Measurements from ENCODE around the gene NHEJ1.

Gene NHEJ1

DNA sequence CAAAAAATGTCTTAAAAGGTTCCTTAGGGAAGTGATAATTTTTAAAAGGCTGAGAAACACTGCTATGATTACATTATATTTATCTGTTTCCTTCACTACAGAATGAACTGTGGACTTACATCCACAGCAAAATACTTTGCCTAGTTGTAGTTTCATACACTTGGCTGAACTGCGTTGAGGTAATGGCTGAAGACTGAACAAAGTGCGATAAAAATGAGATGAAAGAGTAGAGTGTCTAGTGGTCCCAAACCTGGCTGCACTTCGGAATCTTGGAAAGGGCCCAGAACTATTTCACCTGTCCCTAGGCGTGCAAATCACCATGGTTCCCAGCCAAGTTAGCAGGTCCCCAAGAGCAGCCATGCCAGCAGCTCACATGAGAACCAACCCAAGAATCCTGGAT is 81.7 kb downstream of the NHEJ1 start:
- Histone ChIP-seq H3K27me3 (ENCODE audit: low read length) (no peaks in the 10 kb centered on the region), H3K4me2 (ENCODE audit: low read depth, low read length, poor library complexity, severe bottlenecking) (no peak overlapping the region), H3K9ac (ENCODE audit: low read length) (no peak overlapping the region), H4K20me1 (ENCODE audit: low read depth, low read length) (no peaks in the 10 kb centered on the region), H3K36me3 (ENCODE audit: low read length) (no peaks in the 10 kb centered on the region), H3K27ac (ENCODE audit: low read depth, low read length) (no peak overlapping the region), H3K9me3 (ENCODE audit: insufficient read depth, low read length) (no peaks in the 10 kb centered on the region), H3F3A (ENCODE audit: insufficient read depth) (no peaks in the 10 kb centered on the region), H3K79me2 (ENCODE audit: insufficient read depth, low read length) (no peaks in the 10 kb centered on the region), H3K9me2 (replicated peaks; ENCODE audit: insufficient read depth, low read length) (no peaks in the 10 kb centered on the region), H2AFZ (ENCODE audit: low read depth, low read length, severe bottlenecking) (no peak overlapping the region), H3K4me3 (ENCODE audit: insufficient read depth, low read length, poor library complexity, severe bottlenecking) (no peak overlapping the region)
- TF ChIP-seq EZH2phosphoT487 (conservative IDR thresholded peaks at IDR 0.05; ENCODE audit: low read length), result no peak
- TF ChIP-seq, protein P1, sequence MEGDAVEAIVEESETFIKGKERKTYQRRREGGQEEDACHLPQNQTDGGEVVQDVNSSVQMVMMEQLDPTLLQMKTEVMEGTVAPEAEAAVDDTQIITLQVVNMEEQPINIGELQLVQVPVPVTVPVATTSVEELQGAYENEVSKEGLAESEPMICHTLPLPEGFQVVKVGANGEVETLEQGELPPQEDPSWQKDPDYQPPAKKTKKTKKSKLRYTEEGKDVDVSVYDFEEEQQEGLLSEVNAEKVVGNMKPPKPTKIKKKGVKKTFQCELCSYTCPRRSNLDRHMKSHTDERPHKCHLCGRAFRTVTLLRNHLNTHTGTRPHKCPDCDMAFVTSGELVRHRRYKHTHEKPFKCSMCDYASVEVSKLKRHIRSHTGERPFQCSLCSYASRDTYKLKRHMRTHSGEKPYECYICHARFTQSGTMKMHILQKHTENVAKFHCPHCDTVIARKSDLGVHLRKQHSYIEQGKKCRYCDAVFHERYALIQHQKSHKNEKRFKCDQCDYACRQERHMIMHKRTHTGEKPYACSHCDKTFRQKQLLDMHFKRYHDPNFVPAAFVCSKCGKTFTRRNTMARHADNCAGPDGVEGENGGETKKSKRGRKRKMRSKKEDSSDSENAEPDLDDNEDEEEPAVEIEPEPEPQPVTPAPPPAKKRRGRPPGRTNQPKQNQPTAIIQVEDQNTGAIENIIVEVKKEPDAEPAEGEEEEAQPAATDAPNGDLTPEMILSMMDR (IDR thresholded peaks at IDR 0.05; ENCODE audit: insufficient read depth, low read length, poor library complexity, severe bottlenecking), result no peak

DNA sequence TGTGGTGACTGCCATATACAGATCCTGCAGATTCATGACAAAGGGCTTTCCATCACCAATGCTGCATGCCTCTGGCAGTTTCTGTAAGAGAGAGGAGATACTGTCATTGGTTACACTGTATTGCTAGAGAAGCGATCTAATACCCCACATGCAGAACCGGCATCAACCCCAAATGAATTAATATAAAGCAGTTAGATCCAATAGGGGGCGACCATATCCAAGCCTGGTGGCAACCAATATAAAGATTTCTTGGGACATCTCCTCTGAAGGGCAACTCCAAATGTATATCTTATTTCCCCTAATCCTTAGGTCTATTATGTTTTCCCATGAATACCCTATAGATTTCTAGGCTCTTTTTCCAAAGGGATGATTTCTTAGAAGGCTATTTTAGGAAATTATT is 82.5 kb downstream of the NHEJ1 start:
- Histone ChIP-seq H3K9ac (ENCODE audit: low read length) (no peak overlapping the region), H3K4me2 (ENCODE audit: low read depth, low read length, poor library complexity, severe bottlenecking) (no peak overlapping the region), H3K9me2 (replicated peaks; ENCODE audit: insufficient read depth, low read length) (no peaks in the 10 kb centered on the region), H3K27me3 (ENCODE audit: low read length) (no peaks in the 10 kb centered on the region), H3K79me2 (ENCODE audit: insufficient read depth, low read length) (no peaks in the 10 kb centered on the region), H3F3A (ENCODE audit: insufficient read depth) (no peaks in the 10 kb centered on the region), H3K9me3 (ENCODE audit: insufficient read depth, low read length) (no peaks in the 10 kb centered on the region), H2AFZ (ENCODE audit: low read depth, low read length, severe bottlenecking) (no peak overlapping the region), H3K4me3 (ENCODE audit: insufficient read depth, low read length, poor library complexity, severe bottlenecking) (no peak overlapping the region), H4K20me1 (ENCODE audit: low read depth, low read length) (no peaks in the 10 kb centered on the region), H3K27ac (ENCODE audit: low read depth, low read length) (no peak overlapping the region), H3K36me3 (ENCODE audit: low read length) (no peaks in the 10 kb centered on the region)
- TF ChIP-seq, protein P1 (IDR thresholded peaks at IDR 0.05; ENCODE audit: insufficient read depth, low read length, poor library complexity, severe bottlenecking), result no peak
- TF ChIP-seq EZH2phosphoT487 (conservative IDR thresholded peaks at IDR 0.05; ENCODE audit: low read length), result no peak

DNA sequence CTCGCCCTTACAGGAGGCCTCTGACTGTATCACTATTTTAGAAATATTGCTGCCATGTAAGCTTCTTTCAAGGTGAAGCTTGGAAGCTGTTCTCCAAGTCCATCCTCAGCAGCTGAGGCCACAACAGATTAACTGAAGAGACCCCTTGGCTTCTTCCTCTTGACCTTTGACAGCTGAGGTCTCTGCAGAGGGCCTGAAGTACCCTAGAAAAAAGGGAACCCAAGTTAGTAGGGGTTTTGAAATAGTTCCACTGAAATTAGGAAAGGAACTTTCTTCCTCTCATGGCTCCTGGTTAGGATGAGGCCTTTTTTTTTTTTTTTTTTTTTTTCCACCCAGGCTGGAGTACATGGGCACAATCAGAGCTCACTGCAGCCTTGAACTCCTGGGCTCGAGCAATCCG is 84.4 kb downstream of the NHEJ1 start:
- Histone ChIP-seq H3F3A (ENCODE audit: insufficient read depth) (no peaks in the 10 kb centered on the region), H4K20me1 (ENCODE audit: low read depth, low read length) (no peaks in the 10 kb centered on the region), H3K27ac (ENCODE audit: low read depth, low read length) (no peak overlapping the region), H3K9ac (ENCODE audit: low read length) (no peak overlapping the region), H2AFZ (ENCODE audit: low read depth, low read length, severe bottlenecking) (no peak overlapping the region), H3K9me2 (replicated peaks; ENCODE audit: insufficient read depth, low read length) (no peaks in the 10 kb centered on the region), H3K4me2 (ENCODE audit: low read depth, low read length, poor library complexity, severe bottlenecking) (no peak overlapping the region), H3K79me2 (ENCODE audit: insufficient read depth, low read length) (no peaks in the 10 kb centered on the region), H3K4me3 (ENCODE audit: insufficient read depth, low read length, poor library complexity, severe bottlenecking) (no peak overlapping the region), H3K36me3 (ENCODE audit: low read length) (no peaks in the 10 kb centered on the region), H3K27me3 (ENCODE audit: low read length) (no peaks in the 10 kb centered on the region), H3K9me3 (ENCODE audit: insufficient read depth, low read length) (no peaks in the 10 kb centered on the region)
- TF ChIP-seq, protein P1 (IDR thresholded peaks at IDR 0.05; ENCODE audit: insufficient read depth, low read length, poor library complexity, severe bottlenecking), result no peak
- no peak for TF ChIP-seq EZH2phosphoT487 (conservative IDR thresholded peaks at IDR 0.05; ENCODE audit: low read length)
